Neural progenitor cell (in vitro differentiated cells): ENCODE data around the gene ABCD2. TPM values are rescaled to one million over a fixed set of nuclear protein-coding genes. Genes with fewer than 3 reads are reported as not detected.

Experiments
- DNase-seq: peaks from one replicate; pipeline ENCODE4 v3.0.0-alpha.2; 2016; ENCODE audit warnings: low spot score
- H2AFZ ChIP-seq: fragments of 200-600 bp; sonication (generic); replicated peaks from 2 replicates; pipeline ENCODE4 v1.6.1; 2016; ENCODE audit warnings: antibody characterized with exemption
- H3F3A ChIP-seq: fragments of 200-600 bp; sonication (generic); 2 replicates; pipeline ENCODE4 v1.6.1; 2016; ENCODE audit warnings: antibody characterized with exemption, low read depth
- H3K27ac ChIP-seq: fragments of 200-600 bp; sonication (generic); 2 replicates; pipeline ENCODE4 v1.5.1; 2016; ENCODE audit warnings: mild to moderate bottlenecking
- H3K27me3 ChIP-seq: fragments of 200-600 bp; sonication (generic); 2 replicates; pipeline ENCODE4 v1.6.1; 2016; ENCODE audit warnings: mild to moderate bottlenecking, moderate library complexity
- H3K36me3 ChIP-seq: fragments of 200-600 bp; sonication (generic); 2 replicates; pipeline ENCODE4 v1.5.1; 2016
- H3K4me1 ChIP-seq: fragments of 200-600 bp; sonication (generic); 2 replicates; pipeline ENCODE4 v1.6.1; 2016; ENCODE audit warnings: mixed run types
- H3K4me2 ChIP-seq: fragments of 200-600 bp; sonication (generic); 2 replicates; pipeline ENCODE4 v1.6.1; 2016
- H3K4me3 ChIP-seq: fragments of 200-600 bp; sonication (generic); 2 replicates; pipeline ENCODE4 v1.5.1; 2016
- H3K79me2 ChIP-seq: fragments of 200-600 bp; sonication (generic); 2 replicates; pipeline ENCODE4 v1.6.1; 2016; ENCODE audit warnings: low read depth
- H3K9ac ChIP-seq: fragments of 200-600 bp; sonication (generic); 2 replicates; pipeline ENCODE4 v1.6.1; 2016
- H3K9me3 ChIP-seq: fragments of 200-600 bp; sonication (generic); 2 replicates; pipeline ENCODE4 v1.5.1; 2016; ENCODE audit warnings: low read depth
- H4K20me1 ChIP-seq: fragments of 200-600 bp; sonication (generic); 2 replicates; pipeline ENCODE4 v1.6.1; 2016; ENCODE audit warnings: low read depth
- H3K27ac Mint-ChIP-seq: 3 replicates; pipeline ENCODE4 v1.8.0; 2021; ENCODE audit warnings: mixed read lengths
- H3K27me3 Mint-ChIP-seq: 2 replicates; pipeline ENCODE4 v1.8.0; 2022; ENCODE audit warnings: low read depth, mild to moderate bottlenecking, inconsistent platforms, moderate library complexity, mixed read lengths; ENCODE audit not compliant: insufficient read depth
- H3K36me3 Mint-ChIP-seq: 3 replicates; pipeline ENCODE4 v1.8.0; 2021; ENCODE audit warnings: mixed read lengths
- H3K4me1 Mint-ChIP-seq: 3 replicates; pipeline ENCODE4 v1.8.0; 2021; ENCODE audit warnings: mixed read lengths
- H3K4me3 Mint-ChIP-seq: 3 replicates; pipeline ENCODE4 v1.8.0; 2021; ENCODE audit warnings: mild to moderate bottlenecking, moderate library complexity, mixed read lengths
- H3K9me3 Mint-ChIP-seq: 3 replicates; pipeline ENCODE4 v1.8.0; 2020; ENCODE audit warnings: mixed read lengths
- CTCF ChIP-seq: fragments of 200-600 bp; sonication (generic); IDR thresholded peaks from 2 replicates; pipeline ENCODE4 v1.5.1; 2017; ENCODE audit warnings: antibody characterized with exemption, mild to moderate bottlenecking
- EZH2 ChIP-seq: fragments of 200-600 bp; sonication (generic); IDR thresholded peaks from 2 replicates; pipeline ENCODE4 v1.6.1; 2017; ENCODE audit warnings: antibody characterized with exemption, mild to moderate bottlenecking, moderate library complexity
- EZH2phosphoT487 ChIP-seq: fragments of 200-600 bp; sonication (generic); IDR thresholded peaks from 2 replicates; pipeline ENCODE4 v1.6.1; 2017; ENCODE audit warnings: antibody characterized with exemption
- total RNA-seq: library from RNA; depleted of rRNA; stranded (reverse); fragments of >200 nt; gene quantifications from 2 replicates; pipeline ENCODE4 v1.2.3, GENCODE V29; 2015; ENCODE audit warnings: low replicate concordance

The ABCD2 gene
- total RNA-seq, 1 donor from 2014 or later = 0.04 TPM

GRCh38 chr12:39574785-39575497 is 44.7 kb downstream of the ABCD2 start:
- H2AFZ ChIP-seq = no peak overlapping the region
- peak overlapping the region; percentile 95 for H3K27ac Mint-ChIP-seq
- peaks cover 9% of the 10 kb centered on the region for H3K9me3 Mint-ChIP-seq
- no peak for DNase-seq
- H3K4me3 ChIP-seq = no peak overlapping the region
- H3K4me2 ChIP-seq = peak overlapping the region; percentile 63
- peaks cover 20% of the 10 kb centered on the region for H3K4me1 ChIP-seq
- no peaks in the 10 kb centered on the region for H3K36me3 Mint-ChIP-seq
- H3K79me2 ChIP-seq = no peaks in the 10 kb centered on the region
- peak overlapping the region; percentile 39 for H3K4me3 Mint-ChIP-seq
- peaks cover 26% of the 10 kb centered on the region for H3K4me1 Mint-ChIP-seq
- H3K36me3 ChIP-seq = no peaks in the 10 kb centered on the region
- TF ChIP-seq EZH2phosphoT487 (no peak), CTCF (no peak), EZH2 (no peak)
- no peaks in the 10 kb centered on the region for H3K27me3 Mint-ChIP-seq
- no peak overlapping the region for H3K27ac ChIP-seq
- H3F3A ChIP-seq = peaks cover 10% of the 10 kb centered on the region
- no peak overlapping the region for H3K9ac ChIP-seq
- H3K9me3 ChIP-seq = peaks cover 2% of the 10 kb centered on the region
- H4K20me1 ChIP-seq = no peaks in the 10 kb centered on the region
- no peaks in the 10 kb centered on the region for H3K27me3 ChIP-seq

DNA sequence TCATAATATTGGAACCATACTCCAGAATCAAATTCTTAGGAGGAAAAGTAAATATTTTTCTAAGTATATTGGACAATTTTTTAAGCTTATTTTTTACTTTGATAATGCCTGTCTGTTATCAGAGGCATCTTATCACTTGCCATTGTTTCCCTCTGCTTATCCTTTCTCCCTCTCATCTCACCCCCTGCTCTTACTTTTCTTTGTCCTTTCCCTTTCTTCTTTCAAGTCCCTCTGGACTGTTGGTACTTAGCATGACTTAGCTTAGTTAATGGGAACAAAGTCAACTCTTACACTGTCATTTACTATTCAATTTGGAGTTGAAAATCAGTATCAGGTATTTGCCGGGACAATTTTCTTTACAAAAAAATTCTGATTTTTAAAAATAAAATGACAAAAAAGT is 45.2 kb downstream of the ABCD2 start:
- H3K4me1 ChIP-seq = peaks cover 20% of the 10 kb centered on the region
- H3K4me2 ChIP-seq = peak overlapping the region; percentile 63
- Mint-ChIP-seq H3K27me3 (no peaks in the 10 kb centered on the region), H3K36me3 (peaks cover 4% of the 10 kb centered on the region), H3K27ac (peak overlapping the region; percentile 78), H3K4me1 (peaks cover 26% of the 10 kb centered on the region), H3K4me3 (no peak overlapping the region), H3K9me3 (peaks cover 14% of the 10 kb centered on the region)
- TF ChIP-seq EZH2 = no peak
- TF ChIP-seq EZH2phosphoT487 = no peak
- no peak for TF ChIP-seq CTCF
- peak; percentile 54 for DNase-seq
- no peak overlapping the region for H3K9ac ChIP-seq
- no peaks in the 10 kb centered on the region for H3K36me3 ChIP-seq
- H3K4me3 ChIP-seq = no peak overlapping the region
- H2AFZ ChIP-seq = no peak overlapping the region
- no peak overlapping the region for H3K27ac ChIP-seq
- no peaks in the 10 kb centered on the region for H3K27me3 ChIP-seq
- H3K79me2 ChIP-seq = no peaks in the 10 kb centered on the region
- H3F3A ChIP-seq = peaks cover 10% of the 10 kb centered on the region
- H4K20me1 ChIP-seq = no peaks in the 10 kb centered on the region
- peaks cover 7% of the 10 kb centered on the region for H3K9me3 ChIP-seq

- no peak for TF ChIP-seq EZH2phosphoT487
- no peaks in the 10 kb centered on the region for H3K36me3 ChIP-seq
- no peak overlapping the region for H3K27ac ChIP-seq
- Mint-ChIP-seq H3K27me3 (no peaks in the 10 kb centered on the region), H3K36me3 (peaks cover 4% of the 10 kb centered on the region), H3K27ac (peak overlapping the region; percentile 20), H3K9me3 (peaks cover 14% of the 10 kb centered on the region), H3K4me1 (peaks cover 26% of the 10 kb centered on the region), H3K4me3 (no peak overlapping the region)
- no peak overlapping the region for H3K9ac ChIP-seq
- peaks cover 20% of the 10 kb centered on the region for H3K4me1 ChIP-seq
- no peak overlapping the region for H3K4me2 ChIP-seq
- no peaks in the 10 kb centered on the region for H4K20me1 ChIP-seq
- H2AFZ ChIP-seq = no peak overlapping the region
- no peak for DNase-seq
- no peaks in the 10 kb centered on the region for H3K27me3 ChIP-seq
- H3F3A ChIP-seq = peaks cover 10% of the 10 kb centered on the region
- peaks cover 7% of the 10 kb centered on the region for H3K9me3 ChIP-seq
- H3K4me3 ChIP-seq = no peak overlapping the region
- H3K79me2 ChIP-seq = no peaks in the 10 kb centered on the region
These were observed 45.6 kb downstream of the ABCD2 start for GRCh38 chr12:39573971-39574370.

DNA sequence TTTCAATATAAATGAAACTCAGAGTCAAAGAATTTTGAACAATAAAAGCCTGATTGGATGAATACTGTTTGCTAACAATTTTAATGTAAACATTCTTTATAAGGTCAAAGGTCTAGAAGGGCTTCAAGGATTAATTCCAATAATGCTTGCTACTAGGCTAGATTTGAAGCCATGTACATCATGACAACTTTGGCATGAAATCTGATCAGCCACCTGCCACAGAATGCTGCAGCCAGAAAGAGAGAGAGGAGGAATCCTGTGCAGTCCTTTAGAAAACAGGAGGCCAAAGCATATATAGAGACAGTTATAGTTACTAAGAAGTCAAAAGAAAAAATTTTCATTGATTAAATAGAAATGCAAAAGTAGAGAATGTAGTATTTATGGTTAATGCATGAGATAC is 47.1 kb downstream of the ABCD2 start:
- Histone ChIP-seq H3K9ac (no peak overlapping the region), H3K79me2 (no peaks in the 10 kb centered on the region), H3K4me2 (no peak overlapping the region), H4K20me1 (no peaks in the 10 kb centered on the region), H3K27me3 (no peaks in the 10 kb centered on the region), H3K9me3 (peaks cover 7% of the 10 kb centered on the region), H3F3A (peaks cover 10% of the 10 kb centered on the region), H2AFZ (no peak overlapping the region), H3K4me3 (no peak overlapping the region), H3K27ac (no peak overlapping the region), H3K36me3 (no peaks in the 10 kb centered on the region), H3K4me1 (peaks cover 20% of the 10 kb centered on the region)
- Mint-ChIP-seq H3K27ac (no peak overlapping the region), H3K4me3 (no peak overlapping the region), H3K36me3 (peaks cover 4% of the 10 kb centered on the region), H3K9me3 (peaks cover 21% of the 10 kb centered on the region), H3K4me1 (peaks cover 26% of the 10 kb centered on the region), H3K27me3 (no peaks in the 10 kb centered on the region)
- TF ChIP-seq CTCF (no peak), EZH2phosphoT487 (no peak), EZH2 (no peak)
- no peak for DNase-seq
